ENCODE results near the gene CPNE5. TPM values are rescaled to one million over a fixed set of nuclear protein-coding genes. Genes with fewer than 3 reads are reported as not detected.
"Not testable (repeated sequence)": the region's sequence is repeated elsewhere in the genome, so short reads cannot be mapped to it uniquely, and the experiment has no call there.

CPNE5 gene
- total RNA-seq, 1 donor from 2014 or later, result 59.1 TPM

- no peaks in the 10 kb centered on the region for H3K27me3 Mint-ChIP-seq
- POLR2A ChIA-PET, result interaction anchor here (0.6 to 1.1 kb wide), 5 partner anchors 9 to 45 kb away, joined by 3 to 5 read pairs (median 5); partner anchors contain the start of gene CDKN1A
- intact Hi-C loops (cut with micrococcal nuclease), result loop anchor here (1.0 kb wide), 2 partner anchors 101 to 109 kb away; no protein-coding TSS in a partner anchor
- H3K36me3 Mint-ChIP-seq (ENCODE audit: low read depth), result no peaks in the 10 kb centered on the region
- H3K4me3 Mint-ChIP-seq, result no peak overlapping the region
- CTCF ChIA-PET, result interaction anchor here (0.7 to 2.3 kb wide), 12 partner anchors 10 to 109 kb away, joined by 3 to 18 read pairs (median 4); no protein-coding TSS in a partner anchor
- no peak for DNase-seq
- peak; percentile 14 for ATAC-seq (ENCODE audit: low read depth)
- peaks cover 57% of the 10 kb centered on the region for H3K4me1 Mint-ChIP-seq
- H3K9me3 Mint-ChIP-seq, result no peaks in the 10 kb centered on the region
- H3K27ac Mint-ChIP-seq, result peak overlapping the region; percentile 25
- TF ChIP-seq CTCF (IDR thresholded peaks at IDR 0.05), result no peak
These were observed 114.5 kb downstream of the CPNE5 start for GRCh38 chr6:36724514-36725390.

- CTCF ChIA-PET, result interaction anchor here (0.8 to 2.3 kb wide), 11 partner anchors 11 to 114 kb away, joined by 3 to 18 read pairs (median 4); no protein-coding TSS in a partner anchor
- not testable (repeated sequence) for H3K27me3 Mint-ChIP-seq; H3K9me3 Mint-ChIP-seq; ATAC-seq (ENCODE audit: low read depth); H3K36me3 Mint-ChIP-seq (ENCODE audit: low read depth); DNase-seq; H3K4me3 Mint-ChIP-seq; H3K27ac Mint-ChIP-seq
- POLR2A ChIA-PET, result interaction anchor here (0.6 to 1.1 kb wide), 5 partner anchors 8 to 45 kb away, joined by 3 to 5 read pairs (median 5); partner anchors contain the start of gene CDKN1A
- peaks cover 61% of the 10 kb centered on the region for H3K4me1 Mint-ChIP-seq
- intact Hi-C loops (cut with micrococcal nuclease), result loop anchor here (1.0 kb wide), 2 partner anchors 101 to 109 kb away; no protein-coding TSS in a partner anchor
These were observed 115.3 kb downstream of the CPNE5 start for GRCh38 chr6:36723992-36724391.

- TF ChIP-seq CTCF (IDR thresholded peaks at IDR 0.05), result no peak
- Mint-ChIP-seq H3K4me3 (no peak overlapping the region), H3K4me1 (peaks cover 52% of the 10 kb centered on the region), H3K27ac (no peak overlapping the region), H3K27me3 (no peaks in the 10 kb centered on the region), H3K36me3 (ENCODE audit: low read depth) (no peaks in the 10 kb centered on the region), H3K9me3 (no peaks in the 10 kb centered on the region)
- no peak for DNase-seq
- ATAC-seq (ENCODE audit: low read depth), result no peak
- CTCF ChIA-PET, result interaction anchor here (0.7 to 1.1 kb wide), 5 partner anchors 31 to 113 kb away, joined by 3 to 4 read pairs (median 3); no protein-coding TSS in a partner anchor
- intact Hi-C loops (cut with micrococcal nuclease), result no loop called here
- POLR2A ChIA-PET, result interaction anchor here (0.6 to 1.1 kb wide), 2 partner anchors 24 to 33 kb away, joined by 4 to 6 read pairs; no protein-coding TSS in a partner anchor
These were observed 116.4 kb downstream of the CPNE5 start for GRCh38 chr6:36722879-36723278.

GRCh38 chr6:36722365-36722764 lies 116.9 kb downstream of the CPNE5 start:
- POLR2A ChIA-PET, result interaction anchor here (0.6 to 1.1 kb wide), 2 partner anchors 33 to 1101 kb away, joined by 3 to 4 read pairs; no protein-coding TSS in a partner anchor
- H3K4me3 Mint-ChIP-seq, result no peak overlapping the region
- H3K9me3 Mint-ChIP-seq, result no peaks in the 10 kb centered on the region
- no peak for TF ChIP-seq CTCF (IDR thresholded peaks at IDR 0.05)
- H3K4me1 Mint-ChIP-seq, result peaks cover 47% of the 10 kb centered on the region
- DNase-seq, result no peak
- no peaks in the 10 kb centered on the region for H3K27me3 Mint-ChIP-seq
- H3K27ac Mint-ChIP-seq, result no peak overlapping the region
- H3K36me3 Mint-ChIP-seq (ENCODE audit: low read depth), result no peaks in the 10 kb centered on the region
- ATAC-seq (ENCODE audit: low read depth), result no peak
- CTCF ChIA-PET, result interaction anchor here (0.8 to 1.1 kb wide), 3 partner anchors 30 to 107 kb away, joined by 3 to 4 read pairs (median 4); no protein-coding TSS in a partner anchor
- intact Hi-C loops (cut with micrococcal nuclease), result no loop called here

- no peak for TF ChIP-seq CTCF (IDR thresholded peaks at IDR 0.05)
- DNase-seq (no peak), ATAC-seq (ENCODE audit: low read depth) (no peak)
- H3K27me3 Mint-ChIP-seq, result no peaks in the 10 kb centered on the region
- H3K4me3 Mint-ChIP-seq, result no peak overlapping the region
- ChIA-PET POLR2A (interaction anchor here (1.3 to 1.6 kb wide), 2 partner anchors 37 to 42 kb away, joined by 4 to 7 read pairs; partner anchors contain the start of gene CDKN1A), CTCF (no interaction called here)
- no peak overlapping the region for H3K27ac Mint-ChIP-seq
- no peaks in the 10 kb centered on the region for H3K36me3 Mint-ChIP-seq (ENCODE audit: low read depth)
- H3K9me3 Mint-ChIP-seq, result no peaks in the 10 kb centered on the region
- peaks cover 39% of the 10 kb centered on the region for H3K4me1 Mint-ChIP-seq
- intact Hi-C loops (cut with micrococcal nuclease), result no loop called here
These were observed 117.7 kb downstream of the CPNE5 start for GRCh38 chr6:36721369-36722140.

All from activated B cell treated with CpG ODN at 0.5 μM for 24 hours (primary cell).